ENCODE measurements around the gene CCDC51.
"Not testable (repeated sequence)": the region's sequence is repeated elsewhere in the genome, so short reads cannot be mapped to it uniquely, and the experiment has no call there.

The CCDC51 gene

DNA sequence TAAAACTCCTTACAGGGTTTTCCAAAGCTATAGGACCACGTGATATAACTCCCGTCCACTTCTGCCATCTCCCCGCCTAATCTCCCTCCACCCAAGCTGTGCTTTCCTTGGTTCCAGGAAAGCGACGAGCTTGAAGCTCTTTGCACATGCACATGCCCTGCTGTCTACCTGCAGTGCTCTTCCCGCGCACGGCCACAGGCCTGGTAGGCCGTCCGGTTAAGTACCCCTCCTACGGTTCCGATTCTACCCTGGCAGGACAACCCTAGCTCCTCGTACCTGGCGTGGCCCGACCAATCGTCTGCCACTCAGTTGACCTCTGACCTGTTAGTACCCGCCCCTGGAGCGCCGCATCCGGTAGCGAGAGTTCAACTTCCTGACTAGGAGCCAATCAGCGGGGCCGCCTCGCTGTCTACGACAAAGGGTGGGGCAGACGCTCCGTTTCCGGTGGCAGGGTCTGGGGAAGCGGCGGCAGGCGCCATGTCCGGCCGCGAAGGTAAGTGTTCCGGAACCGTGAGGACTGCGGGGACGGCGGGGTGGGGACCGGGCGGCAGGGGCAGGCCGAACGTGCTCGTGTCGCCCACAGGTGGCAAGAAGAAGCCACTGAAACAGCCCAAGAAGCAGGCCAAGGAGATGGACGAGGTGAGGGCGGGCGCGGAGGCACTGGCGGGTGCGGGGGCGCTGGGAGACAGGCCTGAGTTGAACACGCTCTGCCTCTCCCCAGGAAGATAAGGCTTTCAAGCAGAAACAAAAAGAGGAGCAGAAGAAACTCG lies at the start of gene CCDC51, which contains the start of gene TMA7:
TSS of gene CCDC51 (minus strand) at position 300 of the 770 bp plus-strand sequence. CDS start 4,991 bp downstream, outside the sequence.
TSS of gene TMA7 (plus strand) at position 438 of the 770 bp plus-strand sequence. CDS start at position 478, 40 bp downstream.
- DNase-seq (ENCODE audit: low read depth) = peak; percentile 95

GRCh38 chr3:48486952-48487351 lies 47.0 kb upstream of the CCDC51 start:
- DNase-seq (ENCODE audit: low read depth) = no peak

GRCh38 chr3:48482822-48483221 lies 42.9 kb upstream of the CCDC51 start:
- not testable (repeated sequence) for DNase-seq (ENCODE audit: low read depth)

DNA sequence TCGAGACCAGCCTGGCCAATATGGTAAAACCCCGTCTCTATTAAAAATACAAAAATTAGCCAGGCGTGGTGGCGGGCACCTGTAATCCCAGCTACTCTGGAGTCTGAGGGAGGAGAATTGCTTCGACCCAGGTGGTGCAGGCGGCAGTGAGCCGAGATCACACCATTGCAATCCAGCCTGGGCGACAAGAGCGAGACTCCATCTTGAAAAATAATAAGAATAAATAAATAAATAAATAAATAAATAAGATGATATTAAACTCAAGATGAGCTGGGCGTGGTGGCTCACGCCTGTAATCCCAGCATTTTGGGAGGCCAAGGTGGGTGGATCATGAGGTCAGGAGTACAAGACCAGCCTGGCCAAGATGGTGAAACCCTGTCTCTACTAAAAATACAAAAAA lies 41.0 kb upstream of the CCDC51 start:
- DNase-seq (ENCODE audit: low read depth) = not testable (repeated sequence)

- DNase-seq (ENCODE audit: low read depth) = no peak
These were observed 39.0 kb upstream of the CCDC51 start for GRCh38 chr3:48478626-48479555.

- DNase-seq (ENCODE audit: low read depth) = no peak
These were observed 38.1 kb upstream of the CCDC51 start for GRCh38 chr3:48477959-48478520.

DNA sequence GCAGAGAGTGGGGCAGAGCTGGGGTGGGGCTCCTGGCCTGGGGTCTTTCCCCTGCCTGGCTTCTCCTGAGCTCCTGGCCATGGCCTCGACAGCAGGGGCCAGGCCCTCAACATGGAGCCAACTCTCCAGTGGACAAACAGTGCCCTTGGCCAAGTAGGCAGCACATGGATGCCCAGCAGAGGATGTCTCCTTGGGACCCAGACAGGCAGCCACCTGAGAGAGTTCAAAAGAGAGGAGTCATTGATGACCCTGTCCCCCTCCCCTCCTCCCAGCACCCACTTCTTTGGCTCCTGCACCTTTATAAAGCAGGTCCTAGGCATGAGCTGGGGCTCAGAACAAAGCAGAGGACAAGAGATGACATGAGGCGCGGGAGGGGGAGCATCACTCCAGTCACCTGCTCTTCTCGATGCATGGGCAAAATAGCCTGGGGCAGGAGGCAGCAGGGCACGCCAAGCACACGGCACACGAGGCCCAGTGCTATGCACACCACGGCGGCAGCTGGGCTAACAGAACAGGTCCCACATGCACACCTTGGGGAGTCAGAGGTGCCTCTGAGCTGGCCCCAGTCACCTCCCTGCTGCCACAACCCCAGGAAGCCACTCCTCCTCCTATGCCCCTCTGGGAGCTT lies 36.6 kb upstream of the CCDC51 start:
- DNase-seq (ENCODE audit: low read depth) = no peak

GRCh38 chr3:48475188-48475587 lies 35.3 kb upstream of the CCDC51 start:
- DNase-seq (ENCODE audit: low read depth) = no peak

DNA sequence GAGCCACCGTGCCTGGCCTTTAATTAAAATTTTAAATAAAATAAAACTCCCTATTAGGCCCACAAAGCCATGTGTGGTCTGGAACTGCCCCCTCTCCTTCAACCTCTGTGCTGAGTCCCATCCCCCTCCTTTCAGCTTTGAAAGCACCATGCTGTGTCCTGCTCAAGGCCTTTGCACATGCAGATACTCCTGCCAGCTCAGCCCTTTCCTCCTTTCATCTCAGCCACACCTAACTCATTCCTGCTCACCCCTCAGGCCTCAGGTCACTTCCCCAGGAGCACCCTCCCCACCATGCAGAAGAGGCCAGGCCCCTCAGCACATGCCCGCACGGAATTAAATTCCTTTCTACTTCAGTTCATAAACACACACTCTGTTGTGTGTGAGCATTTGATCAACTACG lies 34.7 kb upstream of the CCDC51 start:
- DNase-seq (ENCODE audit: low read depth) = no peak

DNA sequence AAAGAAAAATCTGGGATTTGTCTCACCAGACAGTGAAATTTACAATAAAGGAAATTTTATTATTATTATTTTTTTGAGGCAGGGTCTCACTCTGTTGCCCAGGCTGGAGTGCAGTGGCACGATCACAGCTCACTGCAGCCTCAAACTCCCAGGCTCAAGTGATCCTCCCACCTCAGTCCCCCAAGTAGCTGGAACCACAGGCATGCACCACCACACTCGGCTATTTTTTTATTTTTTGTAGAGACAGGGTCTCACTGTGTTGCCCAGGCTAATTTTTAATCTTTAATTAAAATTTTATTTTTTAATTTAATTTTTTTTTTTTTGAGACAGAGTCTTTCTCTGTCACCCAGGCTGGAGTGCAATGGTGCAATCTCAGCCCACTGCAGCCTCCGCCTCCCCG lies 34.1 kb upstream of the CCDC51 start:
- not testable (repeated sequence) for DNase-seq (ENCODE audit: low read depth)

DNA sequence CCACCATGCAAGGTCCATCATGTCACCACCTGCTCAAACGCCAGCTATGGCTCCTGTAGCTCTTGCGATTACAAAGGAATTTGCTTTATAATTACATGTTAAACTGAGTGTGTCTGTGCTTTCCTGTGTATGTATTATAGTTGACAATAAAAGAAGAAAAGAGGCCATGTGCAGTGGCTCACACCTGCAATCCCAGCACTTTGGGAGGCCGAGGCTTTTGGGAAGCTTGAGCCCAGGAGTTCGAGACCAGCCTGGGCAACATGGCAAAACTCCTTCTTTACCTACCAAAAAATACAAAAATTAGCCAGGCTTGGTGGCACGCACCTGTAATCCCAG lies 33.7 kb upstream of the CCDC51 start:
- no peak for DNase-seq (ENCODE audit: low read depth)

DNA sequence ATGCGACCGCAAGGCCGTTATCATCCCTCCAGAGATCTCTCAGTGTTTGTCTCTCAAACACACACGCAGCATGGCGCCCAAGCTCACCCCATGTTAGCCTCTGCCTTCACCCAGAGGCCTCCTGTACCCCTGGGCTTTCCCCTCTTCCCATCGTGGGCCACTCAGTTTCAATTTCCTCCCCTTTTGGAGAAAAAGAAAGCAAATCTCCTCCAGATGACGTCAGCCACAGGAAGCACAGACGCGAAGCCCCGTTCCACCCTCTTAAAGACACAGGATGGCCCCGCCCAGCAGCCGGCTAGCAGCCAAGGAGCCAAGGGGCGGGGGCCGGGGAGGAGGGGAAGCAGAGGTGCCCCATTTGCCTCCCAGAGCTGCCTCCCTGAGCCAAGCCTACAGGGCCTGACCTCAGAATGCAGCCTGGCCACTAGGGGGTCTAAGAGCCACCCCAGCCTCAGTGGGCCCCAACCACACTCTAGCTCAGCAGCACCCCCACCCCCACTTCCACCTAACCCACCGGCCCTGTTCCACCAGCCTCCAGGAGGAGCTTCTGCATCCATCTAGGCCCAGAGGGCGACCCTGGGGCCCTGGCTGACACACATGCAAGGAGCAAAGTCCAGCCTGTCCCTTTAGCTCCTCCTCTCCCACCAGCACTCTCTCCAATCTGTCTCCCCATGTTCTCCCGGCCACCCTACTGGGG lies 33.2 kb upstream of the CCDC51 start:
- DNase-seq (ENCODE audit: low read depth) = peak; percentile 94

DNA sequence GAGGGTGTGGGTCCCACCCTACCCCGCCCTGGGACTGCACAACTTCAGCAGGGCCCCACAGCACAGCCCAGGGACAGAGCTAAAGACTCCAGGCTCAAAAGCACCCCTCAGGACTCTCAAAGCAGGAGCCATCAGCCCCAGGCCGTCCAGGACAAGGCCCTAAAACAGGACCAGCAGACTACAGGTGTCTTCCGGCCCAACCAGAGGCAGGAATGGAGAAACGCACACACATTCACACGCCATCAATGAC lies 32.7 kb upstream of the CCDC51 start:
- no peak for DNase-seq (ENCODE audit: low read depth)

DNA sequence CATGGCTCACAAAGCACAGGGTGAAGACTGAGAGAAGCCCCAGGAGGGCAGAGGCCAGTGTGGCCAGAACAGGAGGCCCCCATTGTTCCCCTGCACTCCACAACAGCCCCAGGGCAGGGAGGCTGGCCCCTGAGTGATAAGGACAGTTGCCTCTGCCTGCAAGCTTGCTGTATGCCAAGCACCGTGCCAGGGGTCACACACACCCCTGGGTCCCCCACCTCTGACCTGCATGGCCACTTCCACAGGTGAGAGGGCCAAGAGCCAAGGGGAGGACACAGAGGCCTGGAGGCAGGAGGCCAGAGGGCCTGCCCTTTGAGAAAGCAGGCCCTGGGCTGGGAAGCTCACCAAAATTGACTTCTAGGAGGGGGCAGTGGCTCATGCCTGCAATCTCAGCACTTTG lies 30.4 kb upstream of the CCDC51 start:
- DNase-seq (ENCODE audit: low read depth) = no peak

DNA sequence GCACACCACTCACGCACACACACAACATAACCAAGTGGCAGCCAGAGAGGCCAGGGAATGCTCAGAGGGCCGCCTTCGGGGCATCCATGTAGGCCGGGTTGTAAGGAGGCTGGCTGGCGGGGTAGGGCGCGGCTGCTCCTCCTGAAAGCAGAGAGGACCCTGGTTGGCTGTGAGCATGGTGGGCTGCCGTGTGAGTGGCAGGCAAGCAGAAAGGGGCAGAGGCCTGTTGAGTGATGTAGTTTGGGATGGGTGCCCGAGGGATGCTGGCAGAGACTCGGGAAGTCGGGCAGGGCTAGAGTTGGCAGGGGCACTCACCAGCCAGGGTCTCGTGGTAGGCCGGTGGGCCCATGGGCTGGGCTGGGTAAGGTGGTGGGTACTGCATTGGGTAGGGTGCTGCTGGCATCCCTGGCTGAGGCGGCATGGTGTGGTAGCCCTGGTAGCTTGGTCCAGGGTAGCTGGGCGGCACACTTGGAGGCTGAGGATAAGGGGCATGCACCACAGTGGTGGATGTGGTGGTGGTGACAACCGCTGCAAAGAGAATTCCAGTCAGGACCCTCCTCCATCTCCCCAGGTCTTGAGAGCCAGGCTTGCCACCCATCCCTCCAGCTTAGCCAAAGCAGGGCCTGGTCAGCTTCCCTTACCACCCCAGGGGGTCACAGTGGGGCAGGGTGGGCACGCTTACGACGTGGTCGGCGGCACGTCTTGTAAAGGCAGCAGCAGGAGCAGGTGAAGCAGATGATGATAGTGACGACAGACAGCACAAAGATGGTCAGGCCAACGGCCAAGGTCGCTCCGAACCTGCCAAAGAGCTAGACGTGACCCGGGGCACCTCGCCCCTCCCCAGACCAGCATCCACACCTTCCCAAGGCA lies 29.4 kb upstream of the CCDC51 start:
- no peak for DNase-seq (ENCODE audit: low read depth)

DNA sequence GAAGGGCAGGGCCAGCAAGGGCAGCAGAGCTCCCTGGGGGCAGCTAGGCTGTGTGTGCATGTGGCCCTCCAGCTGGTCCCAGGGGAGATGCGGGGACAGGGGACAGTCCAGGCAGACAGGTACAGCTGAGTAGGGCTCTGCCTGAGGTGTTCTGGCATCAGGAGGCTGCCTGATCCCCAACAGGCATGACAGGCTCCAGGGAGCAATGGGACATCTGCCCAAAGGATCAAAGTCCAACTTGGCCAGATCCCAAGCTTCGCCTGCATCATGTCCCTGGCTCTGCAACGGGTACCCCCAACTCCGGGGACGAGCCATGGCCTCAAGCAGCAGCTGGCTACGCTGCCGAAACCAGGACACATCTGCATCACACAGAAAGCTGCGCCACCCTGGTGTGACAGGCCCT lies 28.4 kb upstream of the CCDC51 start:
- no peak for DNase-seq (ENCODE audit: low read depth)

DNA sequence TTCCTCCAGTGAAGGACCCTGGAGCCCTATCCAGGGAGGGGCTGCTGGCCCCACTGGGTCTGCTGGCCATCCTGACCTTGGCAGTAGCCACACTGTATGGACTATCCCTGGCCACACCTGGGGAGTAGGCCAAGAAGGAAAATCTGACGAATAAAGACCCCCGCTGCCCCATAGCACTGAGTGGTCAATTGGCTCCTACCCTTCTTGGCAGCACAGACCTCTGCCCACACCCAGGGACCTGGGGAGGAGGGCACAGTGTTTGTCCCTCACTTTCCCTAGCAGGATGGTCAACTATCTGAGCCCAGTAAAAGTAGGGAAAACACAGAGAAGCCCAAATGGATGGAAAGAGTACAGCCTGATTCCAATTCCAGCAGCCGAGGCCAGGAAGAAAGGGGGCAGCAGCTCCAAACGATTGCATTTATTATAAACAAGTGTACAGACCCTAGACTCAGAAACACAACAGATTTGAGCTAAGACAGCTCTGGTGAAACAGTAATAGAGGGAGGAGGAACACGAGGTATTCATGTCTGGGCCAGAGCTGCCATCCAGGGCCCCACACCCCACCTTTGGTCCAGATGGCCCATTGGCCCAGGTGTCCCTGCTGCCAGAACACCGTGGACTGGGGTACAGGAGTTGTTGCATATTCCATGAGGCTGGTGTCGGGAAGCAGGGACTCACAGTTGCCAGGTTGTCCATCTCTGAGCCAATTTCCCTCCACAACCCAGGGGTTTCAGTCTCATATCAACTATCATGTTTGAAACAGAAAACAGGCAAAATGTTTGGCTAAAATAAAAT lies 27.8 kb upstream of the CCDC51 start:
- no peak for DNase-seq (ENCODE audit: low read depth)

- DNase-seq (ENCODE audit: low read depth) = no peak
These were observed 27.2 kb upstream of the CCDC51 start for GRCh38 chr3:48467110-48467454.

GRCh38 chr3:48466386-48467109 lies 26.6 kb upstream of the CCDC51 start:
- DNase-seq (ENCODE audit: low read depth) = no peak

All from activated T-cell treated with anti-CD3 and anti-CD28 coated beads for 1 hour (primary cell).